ENCODE measurements around the gene ECE1.

Gene ECE1

GRCh38 chr1:21289700-21290545 is at the start of gene ECE1:
TSS of gene ECE1 (minus strand) at chr1:21290463. CDS start at chr1:21290414, 49 bp downstream.
- DNase-seq: no peak
- in situ Hi-C loops (cut with MboI; ENCODE audit: low pct_unique_long_range_greater_than_20kb, low sequenced_read_pairs): no loop called here

GRCh38 chr1:21339356-21340229 is 49.3 kb upstream of the ECE1 start:
- no peak for DNase-seq
- in situ Hi-C loops (cut with MboI; ENCODE audit: low pct_unique_long_range_greater_than_20kb, low sequenced_read_pairs): no loop called here

DNA sequence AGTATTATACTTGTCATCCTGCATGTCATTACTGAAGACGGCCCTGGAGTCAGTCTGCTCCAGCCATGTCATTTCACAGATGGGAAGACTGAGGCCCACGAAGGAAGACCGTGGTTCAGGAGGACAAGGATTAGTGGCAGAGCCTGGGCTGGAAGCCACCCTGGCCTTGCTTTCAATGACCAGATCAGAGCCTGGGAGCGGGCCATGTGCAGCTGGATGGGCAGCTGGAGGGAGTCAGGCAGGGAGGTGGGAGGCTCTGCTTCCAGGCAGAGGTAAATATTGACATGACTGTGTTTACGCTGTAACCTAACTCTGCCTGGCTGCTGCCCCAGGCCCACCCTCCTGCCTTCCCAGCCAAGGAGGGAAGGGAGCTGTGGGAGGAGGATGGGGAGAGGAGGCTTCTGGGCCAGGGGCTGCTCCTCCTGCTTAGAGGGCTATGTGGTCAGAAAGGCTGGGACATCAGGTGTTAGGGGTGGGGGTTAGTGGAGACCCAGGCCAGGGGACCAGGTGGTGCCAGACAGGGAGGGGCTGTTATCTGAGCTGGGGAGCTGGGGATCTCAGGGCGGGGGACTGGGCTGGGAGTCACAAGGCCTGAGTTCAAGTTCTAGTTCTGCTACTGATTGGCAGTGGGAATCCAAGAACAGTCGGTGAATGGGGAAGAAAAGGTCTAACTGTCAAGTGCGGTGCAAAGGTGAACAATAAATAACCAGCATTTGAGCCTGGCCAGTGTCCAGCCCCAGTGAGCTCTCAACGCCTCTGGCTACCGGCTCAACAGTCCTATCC is 48.5 kb upstream of the ECE1 start:
- in situ Hi-C loops (cut with MboI; ENCODE audit: low pct_unique_long_range_greater_than_20kb, low sequenced_read_pairs): no loop called here

DNA sequence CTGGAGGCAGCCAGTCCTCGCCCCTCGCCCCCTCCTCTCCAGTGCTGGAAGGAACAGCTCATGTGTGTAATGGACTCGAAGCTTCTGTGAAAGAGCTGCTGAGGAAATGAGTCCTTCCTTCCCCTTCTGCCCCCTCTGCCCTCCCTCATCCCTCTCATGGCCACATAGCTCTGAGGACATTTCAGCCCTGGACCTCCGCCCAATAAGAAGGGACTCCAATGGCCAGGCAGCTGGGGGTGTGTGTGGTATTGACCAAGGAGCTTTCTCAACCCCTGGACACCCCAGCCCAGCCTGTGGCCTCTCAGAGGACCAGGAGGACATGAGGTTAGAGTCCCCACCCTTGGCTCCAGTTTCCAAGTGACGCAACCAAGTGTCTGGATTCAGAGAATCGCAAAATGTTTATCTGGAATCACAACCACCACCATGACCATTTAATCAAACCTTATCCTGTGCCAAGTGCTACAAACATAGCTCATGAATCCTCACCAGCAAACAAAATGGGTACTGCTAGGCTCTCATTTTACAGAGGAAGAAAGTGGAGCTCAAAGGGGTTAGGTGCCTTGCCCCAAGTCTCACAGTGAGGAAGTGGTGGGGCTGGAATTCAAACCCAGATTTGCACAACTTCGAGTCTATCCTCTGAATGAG is 47.8 kb upstream of the ECE1 start:
- in situ Hi-C loops (cut with MboI; ENCODE audit: low pct_unique_long_range_greater_than_20kb, low sequenced_read_pairs): no loop called here
- DNase-seq: peak; percentile 54

More for the DNA sequence above, 48.5 kb upstream of the ECE1 start:
- no peak for DNase-seq

DNA sequence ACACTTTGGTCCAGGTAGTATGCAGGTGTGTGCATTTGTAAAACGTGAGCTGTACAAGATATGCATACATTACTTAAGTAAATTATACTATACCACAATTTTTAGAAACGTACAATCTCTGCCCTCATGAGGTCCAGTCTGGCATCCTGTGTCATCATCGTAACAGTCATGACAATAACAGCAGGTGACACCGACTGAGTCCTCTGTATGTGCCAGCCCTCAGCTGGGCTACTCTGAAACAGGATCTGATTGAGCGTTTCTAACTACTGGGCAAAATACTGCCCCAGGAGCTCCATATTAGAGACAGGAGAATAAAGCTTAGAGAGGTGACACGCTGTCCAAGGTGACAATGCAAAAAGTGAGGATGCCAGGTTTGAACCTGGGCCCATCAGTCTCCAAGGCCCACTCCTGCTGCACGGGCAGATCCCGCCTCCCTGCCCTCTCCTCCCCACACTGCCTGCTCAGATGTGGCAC is 47.2 kb upstream of the ECE1 start:
- in situ Hi-C loops (cut with MboI; ENCODE audit: low pct_unique_long_range_greater_than_20kb, low sequenced_read_pairs): no loop called here
- DNase-seq: no peak

DNA sequence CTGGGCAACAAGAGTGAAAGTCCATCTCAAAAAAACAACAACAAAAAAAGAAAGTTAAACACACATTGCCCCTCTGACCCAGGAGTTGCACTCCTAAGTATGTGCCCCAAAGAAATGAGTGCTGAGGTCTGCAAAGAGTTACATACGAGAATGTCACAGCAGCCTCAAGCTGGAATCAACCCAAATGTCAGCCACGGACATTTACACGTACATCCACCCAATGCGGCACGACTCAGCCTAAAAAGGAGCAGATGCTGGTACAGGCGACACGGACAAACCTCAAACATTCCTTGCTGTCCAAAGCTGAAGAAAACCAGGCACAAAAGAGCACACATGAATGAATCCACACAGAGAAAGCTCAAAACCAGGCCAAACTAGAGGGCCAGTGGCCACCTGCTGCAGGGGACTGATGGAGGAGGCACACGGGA is 46.8 kb upstream of the ECE1 start:
- no peak for DNase-seq
- in situ Hi-C loops (cut with MboI; ENCODE audit: low pct_unique_long_range_greater_than_20kb, low sequenced_read_pairs): no loop called here

- no peak for DNase-seq
- in situ Hi-C loops (cut with MboI; ENCODE audit: low pct_unique_long_range_greater_than_20kb, low sequenced_read_pairs): no loop called here
Observed at GRCh38 chr1:21335750-21336224, 45.5 kb upstream of the ECE1 start.

DNA sequence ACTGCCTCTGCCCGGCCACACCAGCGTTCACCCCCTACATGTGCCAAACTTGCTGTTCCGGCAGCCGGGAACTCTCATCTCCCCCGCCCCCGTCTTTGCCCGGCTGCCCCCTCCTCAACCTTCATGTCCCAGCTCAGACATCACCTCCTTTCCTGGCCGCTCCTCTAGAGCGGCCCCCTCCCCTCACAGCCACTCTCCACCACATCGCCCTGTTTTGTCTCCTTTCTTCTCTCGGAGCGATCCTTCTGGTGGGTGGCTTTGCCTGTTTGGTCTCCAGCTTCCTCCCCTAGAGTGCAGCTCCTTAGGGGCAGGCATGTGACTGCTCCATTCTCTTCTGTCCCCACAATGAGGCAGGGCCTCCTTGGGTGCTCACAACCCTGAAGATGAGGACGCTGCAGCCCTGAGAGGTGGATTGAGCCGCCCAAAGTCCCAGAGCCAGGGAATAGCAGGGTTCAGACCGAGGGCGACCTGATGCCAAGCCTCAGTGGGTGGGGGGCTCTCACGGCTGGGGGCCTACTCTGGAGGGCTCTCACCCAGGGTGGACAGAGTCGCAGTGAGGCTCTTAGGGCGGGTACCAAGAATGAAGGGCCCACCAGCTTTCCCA is 44.9 kb upstream of the ECE1 start:
- in situ Hi-C loops (cut with MboI; ENCODE audit: low pct_unique_long_range_greater_than_20kb, low sequenced_read_pairs): no loop called here
- DNase-seq: no peak

DNA sequence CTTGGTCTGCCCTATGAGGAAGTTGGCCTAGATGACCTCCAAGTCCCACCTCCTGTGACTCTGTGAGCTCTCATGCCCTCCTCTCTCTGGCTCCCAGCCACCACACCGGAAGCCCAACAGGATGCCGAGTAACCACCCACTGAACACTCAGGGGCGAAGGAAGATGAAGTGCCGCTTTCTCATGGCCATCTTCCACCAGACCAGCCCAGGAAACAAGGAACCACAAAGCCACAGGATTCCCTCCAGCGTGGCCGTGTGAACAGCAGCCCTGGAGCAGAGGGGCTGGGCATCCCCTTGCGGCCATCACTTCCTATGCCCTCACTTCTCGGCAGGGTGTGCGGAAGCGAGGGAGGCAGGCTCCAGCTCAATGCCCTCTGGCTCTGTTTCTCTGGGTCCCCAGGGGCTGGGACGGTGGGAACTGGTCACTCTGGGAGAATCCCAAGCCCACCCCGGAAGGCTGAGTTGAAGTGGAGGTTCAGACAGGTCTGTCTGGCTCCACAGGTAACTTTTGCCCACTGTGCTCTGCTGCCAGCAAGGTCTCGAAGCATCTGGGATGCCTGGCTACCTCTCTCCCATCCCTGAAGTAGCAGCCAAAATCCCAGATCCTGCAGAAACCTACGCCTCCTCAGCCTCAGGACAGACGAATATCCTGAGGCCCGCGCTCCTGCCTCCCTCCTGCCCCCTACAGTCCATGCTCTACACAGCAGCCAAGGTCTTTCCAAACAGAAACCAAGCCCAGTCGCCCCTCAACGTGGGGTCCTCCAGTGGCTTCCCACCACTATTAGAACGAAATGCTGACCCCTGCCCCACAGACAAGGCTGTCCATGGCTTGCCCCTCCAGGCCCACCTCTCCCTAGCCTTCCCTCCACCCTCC is 44.2 kb upstream of the ECE1 start:
- in situ Hi-C loops (cut with MboI; ENCODE audit: low pct_unique_long_range_greater_than_20kb, low sequenced_read_pairs): no loop called here
- peak; percentile 99 for DNase-seq

- no peak for DNase-seq
- in situ Hi-C loops (cut with MboI; ENCODE audit: low pct_unique_long_range_greater_than_20kb, low sequenced_read_pairs): no loop called here
Observed at GRCh38 chr1:21333824-21334213, 43.6 kb upstream of the ECE1 start.

DNA sequence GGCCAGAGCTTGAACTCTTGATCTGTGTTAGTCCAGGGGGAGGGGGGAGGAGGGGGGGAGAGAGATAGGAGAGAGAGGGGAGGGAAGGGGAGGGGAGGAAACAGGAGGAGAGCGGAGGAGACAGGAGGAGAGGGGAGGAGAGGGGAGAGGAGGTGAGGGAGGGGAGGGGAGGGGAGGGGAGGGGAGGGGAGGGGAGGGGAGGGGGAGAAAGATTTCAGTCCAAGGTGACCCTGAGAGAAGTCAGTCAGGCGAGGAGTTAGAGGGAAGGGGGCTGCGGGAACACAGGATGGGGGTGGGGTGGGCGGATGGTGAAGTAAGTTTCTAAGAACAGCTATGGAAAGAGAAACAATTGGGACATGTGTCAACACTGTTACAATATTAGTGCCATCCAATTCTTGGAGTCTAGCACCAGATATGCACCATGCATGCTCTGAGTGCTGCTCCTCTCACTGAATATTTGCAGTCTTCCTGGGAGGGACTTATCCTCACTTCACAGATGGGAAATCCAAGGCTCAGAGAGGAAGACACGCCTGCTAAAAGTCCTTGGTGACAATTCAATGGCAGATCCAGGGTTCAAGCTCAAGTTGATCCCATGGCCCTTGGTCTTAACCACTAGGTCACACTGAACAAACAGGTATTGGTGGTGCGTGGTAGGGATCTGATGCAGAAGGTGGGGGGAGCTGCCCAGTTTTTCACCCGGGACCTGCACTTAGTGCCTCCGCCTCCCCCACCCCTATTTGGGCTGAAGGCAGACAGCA is 42.5 kb upstream of the ECE1 start:
- no peak for DNase-seq
- in situ Hi-C loops (cut with MboI; ENCODE audit: low pct_unique_long_range_greater_than_20kb, low sequenced_read_pairs): no loop called here

GRCh38 chr1:21331752-21332478 is 41.7 kb upstream of the ECE1 start:
- in situ Hi-C loops (cut with MboI; ENCODE audit: low pct_unique_long_range_greater_than_20kb, low sequenced_read_pairs): no loop called here
- DNase-seq: peak; percentile 43

DNA sequence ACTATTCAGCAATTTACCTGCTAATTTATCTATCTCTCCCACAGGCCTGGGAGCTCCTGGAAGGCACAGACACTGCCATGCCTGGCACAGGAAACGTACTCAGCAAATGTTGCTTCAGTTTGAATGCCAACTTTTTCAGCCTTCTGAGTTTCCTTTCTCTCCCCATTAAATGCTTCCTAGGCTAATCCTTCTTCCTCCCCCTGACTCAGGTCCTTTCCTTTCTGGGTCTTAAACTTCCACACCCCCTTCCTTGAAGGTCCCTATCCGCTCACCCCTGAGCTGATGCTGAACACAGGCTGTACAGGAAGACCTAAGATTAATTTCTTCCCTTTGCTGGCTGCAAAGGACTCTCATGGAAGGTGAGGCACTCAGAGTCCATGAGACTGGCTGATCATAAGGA is 40.3 kb upstream of the ECE1 start:
- in situ Hi-C loops (cut with MboI; ENCODE audit: low pct_unique_long_range_greater_than_20kb, low sequenced_read_pairs): no loop called here
- DNase-seq: no peak

DNA sequence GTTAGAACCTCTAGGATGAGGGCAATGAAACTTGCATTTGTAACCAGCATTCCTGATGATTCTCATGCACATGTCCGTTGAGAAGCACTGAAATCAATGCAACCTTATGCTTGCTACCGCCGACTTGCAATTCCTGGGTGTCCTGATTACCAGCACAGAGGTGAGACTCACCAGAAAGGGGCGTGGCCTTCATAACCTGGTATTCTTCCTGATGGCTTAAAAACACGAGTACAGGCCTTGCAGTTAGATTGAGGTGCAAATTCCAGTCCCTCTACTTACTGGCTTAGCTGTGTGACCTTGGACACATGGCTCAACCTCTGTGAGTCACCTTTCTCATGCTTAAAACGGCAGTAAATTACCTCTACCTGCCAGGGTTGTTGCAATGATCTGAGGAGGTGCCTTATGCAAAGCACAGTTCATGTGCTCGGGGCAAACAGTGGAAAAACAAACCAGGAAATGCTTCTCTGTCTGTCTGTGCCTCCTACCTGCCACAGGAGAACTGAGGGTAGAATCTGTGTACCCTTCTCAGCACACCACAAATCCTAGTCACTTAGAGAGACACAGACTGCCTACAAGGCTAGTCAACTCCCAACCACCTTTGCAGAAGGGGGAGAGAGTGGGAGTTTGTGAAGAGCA is 39.1 kb upstream of the ECE1 start:
- in situ Hi-C loops (cut with MboI; ENCODE audit: low pct_unique_long_range_greater_than_20kb, low sequenced_read_pairs): no loop called here
- no peak for DNase-seq

GRCh38 chr1:21327566-21328323 is 37.5 kb upstream of the ECE1 start:
- in situ Hi-C loops (cut with MboI; ENCODE audit: low pct_unique_long_range_greater_than_20kb, low sequenced_read_pairs): no loop called here
- DNase-seq: no peak

All from KBM-7 (cell line).